GM18517 (cell line): ENCODE data around the gene TXNDC5.

Experiments used
- ATAC-seq: cut with Tn5 transposase; IDR thresholded peaks from one replicate; pipeline ENCODE4 v1.9.1; 2021; ENCODE audit warnings: mild to moderate bottlenecking, moderate library complexity; ENCODE audit not compliant: unreplicated experiment

The TXNDC5 gene

DNA sequence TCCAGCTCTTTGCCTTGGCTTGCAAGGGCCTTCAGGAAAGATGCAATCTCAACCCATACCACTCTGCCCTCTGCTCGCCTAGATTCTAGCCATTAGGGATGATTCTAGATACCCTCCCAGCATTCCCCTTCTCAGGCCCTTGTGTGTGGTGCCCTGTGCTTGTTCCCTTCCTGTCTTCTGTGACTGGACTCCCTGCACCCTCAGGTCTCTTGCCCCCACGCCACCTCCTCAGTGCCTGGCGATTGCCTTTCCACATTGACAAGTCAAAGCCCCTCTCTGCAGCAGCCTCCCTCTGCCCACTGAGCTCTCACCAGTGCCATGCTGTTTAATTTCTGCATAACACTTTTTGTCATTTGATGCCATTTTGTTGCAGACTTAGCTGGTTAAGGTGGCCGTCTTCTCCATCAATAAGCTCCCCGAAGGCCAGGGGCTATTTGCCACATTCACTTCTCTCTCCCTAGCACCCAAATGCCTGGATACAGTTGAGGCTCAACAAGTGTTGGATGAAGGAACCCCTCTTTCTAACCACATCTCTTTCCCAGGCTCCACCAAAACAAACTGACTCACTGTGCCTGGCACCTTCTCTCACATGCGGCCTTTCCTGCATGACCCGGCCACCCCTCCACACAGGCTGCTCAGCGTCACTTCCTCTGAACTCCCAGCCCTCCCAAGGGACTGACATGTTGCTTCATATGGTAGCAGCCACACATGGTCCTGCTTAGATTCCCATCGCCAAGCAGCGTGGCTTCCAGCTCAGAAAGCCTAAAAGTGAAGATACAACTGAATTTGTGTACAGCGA, 4.6 kb upstream of the TXNDC5 start:
- ATAC-seq: no peak

DNA sequence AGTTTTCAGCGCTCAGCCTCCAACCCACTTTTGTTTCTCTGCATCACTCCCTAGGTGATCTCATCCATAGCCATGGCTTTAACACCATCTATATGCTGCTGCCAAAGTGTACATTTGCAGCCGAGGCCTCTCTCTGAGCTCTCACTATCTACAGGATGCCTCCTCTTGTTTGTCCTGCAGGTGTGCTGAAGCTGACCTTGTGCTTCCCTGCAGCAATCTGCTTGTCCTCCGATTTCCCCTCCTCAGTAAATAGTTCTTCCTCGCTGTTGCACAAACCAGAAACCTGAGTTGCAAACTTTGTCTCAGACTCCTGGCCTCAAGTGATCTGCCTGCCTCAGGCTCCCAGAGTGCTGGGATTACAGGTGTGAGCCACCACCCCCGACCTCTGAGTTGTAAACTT, 3.7 kb upstream of the TXNDC5 start:
- no peak for ATAC-seq

DNA sequence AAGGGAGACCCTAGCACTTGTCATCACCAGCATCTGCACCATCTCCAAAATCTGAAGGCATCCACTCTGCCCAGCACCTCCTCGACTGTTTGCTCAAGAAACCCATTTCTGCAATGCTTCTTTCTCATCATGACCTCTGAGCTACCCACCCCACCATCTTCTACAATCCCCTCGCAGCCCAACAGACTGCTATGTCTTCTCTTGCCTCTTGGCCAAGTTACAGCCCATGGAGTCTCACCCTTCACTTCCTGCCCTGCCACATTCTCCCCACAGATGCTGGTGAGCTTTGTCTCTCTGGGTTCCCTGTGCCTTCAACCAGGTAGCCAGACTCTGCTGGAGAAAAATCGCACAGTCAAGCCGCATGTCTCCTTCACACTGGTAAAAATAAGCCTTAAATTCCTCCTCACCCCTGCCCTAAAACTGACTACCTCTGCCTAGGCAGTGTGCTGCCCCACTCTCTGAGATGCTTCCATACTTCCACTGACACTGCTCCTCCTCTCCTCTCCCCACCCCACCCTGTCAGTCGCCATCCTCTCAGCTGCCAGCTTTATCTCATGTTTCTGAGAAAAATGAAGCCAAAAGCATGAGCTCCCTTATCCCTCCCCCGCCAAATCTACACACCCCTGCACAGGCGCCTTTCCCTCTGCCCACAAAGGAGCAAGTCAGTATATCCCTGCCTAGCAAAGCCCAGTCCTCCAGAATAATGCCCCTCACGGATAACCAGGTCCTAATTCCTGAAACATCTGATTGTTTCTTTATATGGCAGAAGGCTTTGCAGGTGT, 2.3 kb upstream of the TXNDC5 start:
- no peak for ATAC-seq

DNA sequence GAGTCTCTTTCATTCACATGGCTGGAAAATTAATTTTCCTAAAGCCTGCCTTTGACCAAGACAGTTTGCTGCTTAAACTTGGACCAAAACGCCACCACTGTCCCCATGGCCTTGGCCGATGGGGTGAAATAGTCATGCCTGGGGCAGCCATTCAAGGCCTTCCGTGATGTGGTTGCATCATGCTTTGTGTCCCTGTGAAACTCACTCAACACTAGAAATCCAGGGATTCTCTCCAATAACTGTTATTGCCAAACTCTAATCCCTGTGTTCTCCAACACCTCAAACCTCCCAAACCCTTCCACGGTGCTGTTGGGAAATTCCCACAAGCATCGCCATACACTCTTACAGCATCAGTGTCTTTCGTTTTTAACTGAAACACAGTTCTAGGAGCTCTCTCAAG, 1.4 kb upstream of the TXNDC5 start:
- ATAC-seq: no peak

DNA sequence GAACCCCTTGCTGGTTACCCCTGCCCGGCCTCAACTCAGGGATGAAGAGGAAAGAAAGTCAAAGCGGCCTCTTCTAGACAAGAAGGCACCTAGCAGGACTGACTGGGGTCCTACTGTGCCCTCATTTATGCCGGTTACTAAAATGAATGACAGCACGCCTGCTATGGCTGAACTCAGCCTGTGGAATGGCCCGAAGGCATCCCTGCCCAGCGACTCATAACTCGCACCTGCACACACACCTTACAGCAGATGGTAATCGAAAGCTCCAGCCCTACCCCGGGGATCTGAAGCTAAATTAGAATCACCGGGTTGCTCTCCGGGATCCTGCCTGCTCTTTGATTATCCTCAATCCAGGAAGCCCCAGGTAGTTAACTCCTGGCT, 747 bp upstream of the TXNDC5 start:
- no peak for ATAC-seq

DNA sequence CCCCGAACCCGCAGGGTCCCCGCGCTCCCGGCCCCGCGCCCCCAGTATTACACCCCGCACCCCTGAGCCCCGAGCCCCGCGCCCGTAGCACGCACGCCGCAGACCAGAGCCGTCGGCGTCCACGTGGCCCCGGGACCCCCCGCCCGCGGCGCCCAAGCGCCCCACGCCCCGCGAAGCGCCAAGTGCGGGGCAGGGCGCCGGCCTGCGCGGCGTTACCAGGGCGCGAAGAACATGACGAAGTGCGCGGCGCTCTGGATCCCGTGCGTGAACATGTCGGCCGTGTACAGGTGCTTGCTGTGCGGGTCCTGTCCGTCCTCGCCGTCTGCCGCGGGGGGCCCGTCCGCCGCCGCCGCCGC, 312 bp downstream of the TXNDC5 start:
- no peak for ATAC-seq

DNA sequence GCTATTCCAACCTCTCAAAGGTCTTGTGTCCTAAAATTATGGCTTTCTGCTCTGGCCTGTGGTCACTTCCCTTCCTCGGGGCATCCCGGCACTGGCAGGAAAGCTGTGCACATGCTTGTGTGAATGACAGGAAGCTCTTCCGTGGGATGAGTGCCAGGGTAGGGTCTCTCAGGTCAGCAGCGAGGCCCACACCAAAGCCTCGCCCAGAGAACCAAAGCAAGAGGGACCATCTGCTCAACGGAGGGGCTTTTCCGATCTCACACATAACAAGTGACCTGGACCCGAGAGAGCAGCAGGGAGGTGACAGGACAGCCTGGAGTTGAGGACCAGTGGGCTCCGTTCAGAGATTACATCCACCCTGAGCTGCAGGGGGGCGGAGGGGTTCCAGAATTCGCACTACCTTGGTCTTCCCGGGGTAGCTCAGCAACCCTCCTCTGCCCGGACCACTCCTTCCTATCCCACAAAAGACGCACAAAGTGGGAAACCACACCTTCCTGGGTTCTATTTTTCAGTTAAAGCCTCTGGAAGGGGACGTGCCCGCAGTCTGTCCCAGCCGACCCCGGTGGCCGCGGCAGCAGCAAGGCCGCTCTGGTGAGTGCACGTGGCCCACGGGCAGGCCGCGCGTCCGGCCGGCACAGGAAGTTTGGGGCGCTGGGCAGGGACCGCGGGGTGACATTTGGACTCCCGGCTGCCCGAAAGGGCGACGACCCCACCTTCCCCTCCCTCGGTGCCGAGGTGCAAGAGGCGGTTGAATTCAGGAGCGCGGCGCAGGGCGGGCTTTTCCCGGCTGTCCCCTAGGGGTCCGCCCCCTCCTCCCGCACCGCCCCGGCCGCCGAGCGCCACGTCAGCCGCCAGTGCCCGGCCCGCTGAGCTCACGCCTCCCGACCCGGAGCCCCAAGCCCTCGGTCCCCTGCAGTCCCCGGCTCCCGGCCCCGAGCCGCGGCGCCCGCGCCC, 988 bp downstream of the TXNDC5 start:
- ATAC-seq: no peak

DNA sequence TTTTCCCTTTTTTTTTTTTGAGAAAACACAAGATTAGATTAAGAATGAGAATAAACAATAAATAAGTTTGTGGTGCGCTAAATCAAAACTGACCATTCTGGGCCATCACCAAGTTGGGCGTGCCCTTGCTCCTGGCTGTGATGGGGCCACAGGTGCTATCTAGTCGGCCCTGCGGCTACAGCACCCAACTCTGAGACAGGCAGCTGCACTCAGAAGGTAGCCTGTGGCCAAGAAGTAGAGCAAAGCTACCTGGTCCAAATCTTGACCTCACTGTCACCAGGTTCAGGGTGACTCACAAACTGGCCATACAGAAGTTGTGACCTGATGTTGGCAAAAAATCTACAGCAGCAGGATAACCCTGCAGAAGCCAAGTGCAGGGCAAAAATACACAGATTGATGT, 3.4 kb downstream of the TXNDC5 start:
- no peak for ATAC-seq

DNA sequence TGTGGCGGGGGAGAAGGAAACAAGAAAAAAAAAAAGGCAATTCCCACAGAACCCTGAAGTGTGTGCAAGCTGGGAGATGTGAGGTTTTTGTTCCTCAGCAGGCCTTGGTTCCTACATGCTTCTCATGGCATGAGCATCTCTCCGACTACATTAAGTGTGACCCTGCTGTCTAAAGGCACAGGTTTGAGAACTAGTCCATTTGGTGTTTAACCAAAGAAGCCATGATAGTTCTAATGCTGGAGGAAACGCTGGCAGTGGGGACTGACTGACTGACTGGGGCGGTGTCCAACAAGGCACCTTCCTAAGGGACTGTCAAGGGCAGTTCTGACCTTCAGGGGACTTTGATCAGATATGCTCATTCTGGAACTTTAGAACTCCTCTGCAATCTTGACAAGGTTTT, 3.8 kb downstream of the TXNDC5 start:
- ATAC-seq: no peak

DNA sequence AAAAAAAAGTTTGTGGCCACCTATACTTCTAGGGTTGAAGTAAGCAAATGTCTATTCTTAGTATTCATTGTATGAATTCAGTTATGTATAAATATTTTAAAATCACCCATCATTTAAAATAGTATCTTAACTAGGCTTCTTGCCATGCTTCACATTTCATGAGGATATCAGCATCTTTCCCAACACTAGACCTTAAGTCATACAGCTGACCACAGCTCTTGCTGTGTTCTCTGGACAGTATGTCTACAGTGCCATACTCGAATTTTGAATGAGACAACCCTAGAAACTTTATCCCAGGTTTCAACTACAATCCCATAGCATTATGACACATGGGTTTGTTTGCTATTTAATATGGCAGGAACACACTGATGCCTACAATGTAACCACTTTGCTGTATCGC, 5.2 kb downstream of the TXNDC5 start:
- ATAC-seq: no peak

DNA sequence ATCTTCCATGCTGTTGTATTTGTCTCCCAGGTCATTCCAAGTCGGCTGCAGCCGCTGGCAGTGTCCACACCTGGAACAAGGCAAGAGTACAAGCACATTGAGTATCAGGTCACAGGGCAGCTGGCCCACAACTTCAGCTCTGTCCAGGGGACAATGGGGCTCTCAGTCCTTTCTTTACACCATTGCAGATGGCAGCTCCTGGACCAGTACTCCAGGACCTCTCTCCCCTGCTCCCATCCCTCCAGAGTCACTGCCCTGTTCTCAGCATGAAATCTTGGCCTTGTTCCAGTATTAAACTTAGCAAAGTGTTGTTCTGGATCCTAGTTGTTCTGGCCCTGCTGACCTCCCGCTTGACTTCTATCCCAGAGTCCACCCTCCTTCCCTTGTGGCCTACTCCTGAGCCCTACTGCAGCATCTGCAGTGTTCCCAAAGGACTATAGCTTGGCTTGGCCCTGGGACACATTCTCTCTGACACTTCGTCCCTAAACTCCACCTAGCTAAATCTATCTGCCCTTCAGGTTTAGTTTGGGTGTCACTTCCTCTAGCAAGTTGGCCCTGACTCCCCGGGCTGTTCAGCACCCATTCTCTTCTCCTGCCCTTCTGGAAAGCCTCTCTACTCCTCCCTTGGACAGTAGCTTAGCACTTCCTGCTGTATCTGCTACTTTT, 5.8 kb downstream of the TXNDC5 start:
- ATAC-seq: no peak

DNA sequence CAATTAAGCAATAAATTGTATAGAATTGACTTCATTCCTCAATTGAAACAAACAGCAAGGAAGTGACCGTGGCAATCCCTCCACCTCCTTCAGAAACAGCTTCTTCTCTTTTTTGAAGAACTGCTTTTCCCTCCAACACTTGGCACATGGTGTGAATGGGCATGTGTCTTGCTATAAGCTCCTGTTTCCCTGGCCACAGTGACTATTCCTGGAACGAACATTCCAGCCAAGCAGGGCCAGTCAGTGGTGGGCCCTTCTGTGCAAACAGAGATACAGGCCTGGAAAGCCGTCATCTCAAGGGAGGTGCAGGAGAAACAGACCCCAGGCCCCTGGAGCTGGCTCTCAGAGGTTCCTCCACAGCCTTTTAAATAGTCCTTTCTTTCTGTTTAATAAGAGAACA, 6.9 kb downstream of the TXNDC5 start:
- no peak for ATAC-seq

DNA sequence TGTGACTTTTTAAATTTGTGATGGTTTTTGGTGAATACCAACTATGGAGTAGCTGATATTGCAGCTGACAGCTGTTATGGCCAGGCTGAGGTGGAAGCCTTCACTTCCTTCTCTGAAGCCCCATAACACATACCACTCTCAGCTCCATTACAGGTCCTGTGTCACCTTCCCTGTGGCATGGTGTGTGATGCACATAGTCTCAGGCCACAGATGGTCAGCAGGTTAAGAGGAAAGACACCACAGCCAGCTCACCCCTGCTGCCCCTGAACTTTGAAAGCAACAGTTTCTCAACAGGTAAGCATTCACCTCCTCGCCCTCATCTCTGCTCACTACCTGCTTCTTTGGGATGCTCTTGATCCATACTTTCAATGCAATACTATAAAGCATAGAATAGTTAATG, 7.7 kb downstream of the TXNDC5 start:
- no peak for ATAC-seq

DNA sequence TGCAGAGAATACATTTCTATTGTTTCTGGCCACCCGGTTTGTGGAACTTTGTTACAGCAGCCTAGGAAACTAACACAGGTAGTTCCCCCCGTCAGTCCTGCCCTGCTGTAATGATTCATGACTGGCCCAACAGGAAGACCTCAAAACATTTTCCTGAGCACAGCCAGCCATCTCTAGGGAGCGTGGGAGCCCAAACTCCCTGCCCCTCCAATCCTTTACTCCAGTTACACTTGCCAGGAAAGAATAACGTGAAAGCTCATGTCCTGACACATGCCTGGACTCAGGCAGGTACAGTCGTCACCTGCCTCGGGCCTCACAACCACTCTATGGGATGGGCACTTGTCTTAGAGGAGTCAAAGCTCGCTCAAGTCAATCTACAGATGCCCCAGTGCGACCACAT, 8.4 kb downstream of the TXNDC5 start:
- ATAC-seq: no peak

DNA sequence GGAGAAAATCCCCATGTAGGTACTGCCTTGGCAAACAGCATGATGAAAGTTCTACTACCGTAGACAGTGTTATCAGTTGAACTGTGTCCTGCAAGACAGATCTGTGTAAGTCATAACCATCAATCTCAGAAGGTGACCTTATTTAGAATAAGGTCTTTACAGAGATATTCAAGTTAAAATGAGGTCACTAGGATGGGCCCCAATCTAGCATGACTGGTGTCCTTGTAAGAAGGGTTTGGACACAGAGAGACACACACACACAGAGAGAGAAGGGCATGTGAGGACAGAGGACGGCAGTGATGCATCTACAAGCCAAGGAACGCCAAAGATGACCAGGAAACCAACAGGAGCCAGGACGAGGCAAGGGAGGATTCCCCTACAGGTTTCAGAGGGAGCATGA, 8.8 kb downstream of the TXNDC5 start:
- no peak for ATAC-seq

DNA sequence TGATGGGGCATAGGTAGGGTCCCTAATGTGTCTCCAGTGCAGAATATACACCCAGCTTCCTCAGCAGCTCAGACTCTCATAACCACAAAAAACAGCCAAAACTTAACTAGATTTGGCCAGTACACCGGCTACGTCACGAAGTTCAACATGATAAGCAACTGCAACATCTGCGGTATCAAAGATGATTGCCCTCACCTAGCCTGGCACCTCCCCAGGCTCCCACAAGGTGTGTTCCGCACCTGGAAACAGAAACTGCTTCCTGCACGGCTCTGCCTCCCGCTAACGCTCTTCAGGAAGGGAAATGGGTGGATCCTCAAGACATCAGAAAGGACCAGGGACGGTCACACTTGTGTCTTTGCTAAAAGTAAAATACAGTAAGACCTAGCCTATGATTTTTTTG, 9.5 kb downstream of the TXNDC5 start:
- no peak for ATAC-seq

DNA sequence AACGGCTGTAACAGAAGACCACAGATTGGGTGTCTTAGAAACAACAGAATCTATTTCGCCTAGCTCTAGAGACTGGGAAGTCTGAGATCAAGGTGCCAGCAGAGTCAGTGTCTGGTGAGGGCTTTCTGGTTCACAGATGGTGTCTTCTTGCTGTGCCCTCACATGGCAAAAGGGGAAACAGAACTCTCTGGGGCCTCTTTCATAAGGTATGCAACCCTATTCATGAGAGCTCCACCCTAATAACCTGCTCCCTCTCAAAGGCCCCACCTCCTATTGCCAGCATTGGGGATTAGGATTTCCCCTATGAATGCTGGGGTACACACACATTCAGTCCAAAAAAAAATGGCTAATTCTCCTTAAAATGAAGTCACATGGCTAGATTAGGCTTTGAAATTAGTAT, 10.0 kb downstream of the TXNDC5 start:
- no peak for ATAC-seq

DNA sequence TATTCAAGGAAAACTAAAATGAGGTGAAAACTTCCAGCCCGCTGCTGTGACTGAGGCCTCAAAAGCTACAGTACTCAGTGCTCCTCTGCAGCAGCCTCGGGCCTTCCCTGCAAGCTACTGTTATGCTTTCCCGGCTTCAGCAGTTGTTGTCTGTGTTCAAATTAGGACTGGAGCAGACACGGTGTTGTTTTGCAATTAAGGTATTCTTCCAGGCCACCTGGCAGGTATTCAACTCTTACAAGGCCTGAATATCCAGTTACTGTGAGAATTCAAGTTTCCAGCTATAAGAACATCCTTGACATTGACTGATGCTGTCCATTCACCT, 10.7 kb downstream of the TXNDC5 start:
- ATAC-seq: no peak

DNA sequence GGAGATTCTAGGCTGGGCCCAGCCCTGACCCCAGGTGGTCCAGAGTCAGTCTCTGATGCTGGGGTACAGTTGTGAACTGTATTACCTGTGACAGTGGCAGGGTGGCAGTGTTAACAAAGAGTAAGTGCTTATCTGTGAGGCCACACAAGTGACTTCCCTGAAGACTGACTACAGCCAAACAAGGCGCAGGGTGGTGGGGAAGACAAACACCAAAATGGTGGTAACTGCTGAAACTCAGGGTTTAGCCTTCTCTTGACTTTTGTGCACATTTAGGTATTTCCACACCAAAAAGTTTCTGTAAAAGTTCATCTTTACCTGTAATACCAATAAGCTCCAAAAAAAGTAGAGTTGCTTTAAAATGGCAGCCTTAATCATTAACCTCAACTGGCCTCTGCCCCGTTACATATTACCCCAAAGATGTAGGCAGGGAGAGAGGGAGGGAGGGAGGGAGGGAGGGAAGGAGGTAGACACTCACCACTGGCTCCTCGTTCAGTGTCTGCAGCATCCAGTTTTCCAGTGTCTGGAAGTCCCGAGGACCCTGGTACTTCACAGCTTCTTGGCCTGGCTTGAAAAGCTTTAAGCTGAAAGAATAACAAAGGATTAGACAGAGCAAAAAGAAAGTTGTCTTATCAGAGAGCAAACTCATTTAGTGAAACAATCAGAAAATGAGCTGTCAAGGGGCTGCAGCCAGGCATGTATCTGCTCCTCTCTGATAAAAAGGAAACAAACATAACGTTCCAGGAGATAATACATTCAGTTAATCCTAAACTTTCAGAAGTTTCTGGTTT, 11.3 kb downstream of the TXNDC5 start:
- no peak for ATAC-seq

DNA sequence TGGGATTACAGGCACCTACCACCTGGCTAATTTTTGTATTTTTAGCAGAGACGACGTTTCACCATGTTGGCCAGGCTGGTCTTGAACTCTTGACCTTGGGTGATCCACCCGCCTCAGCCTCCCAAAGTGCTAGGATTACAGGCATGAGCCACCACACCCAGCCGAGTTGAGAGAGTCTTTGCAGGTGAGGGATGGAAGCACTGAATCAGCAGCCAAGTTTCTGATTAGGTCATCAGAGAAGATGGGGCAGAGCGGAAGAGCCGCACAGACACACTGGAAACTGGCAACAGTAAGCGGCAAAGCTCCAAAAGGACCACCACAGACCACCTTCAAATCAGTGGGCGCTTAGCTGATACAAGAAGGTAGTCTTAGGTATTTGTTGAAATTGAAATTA, 12.4 kb downstream of the TXNDC5 start:
- ATAC-seq: peak; percentile 16
